SK-N-SH (cell line): Measurements from ENCODE around the gene ALKBH8. TPM values are rescaled to one million over a fixed set of nuclear protein-coding genes. Genes with fewer than 3 reads are reported as not detected.

ENCODE experiments used
- CTCF ChIA-PET: fragments of 300-600, 350-600 bp; formaldehyde crosslinking; extraction: SDS; loops from one replicate; lab custom pipeline; 2021; lab: Yijun Ruan, JAX
- POLR2A ChIA-PET: fragments of 350-600 bp; sonication (Branson Sonifier 250); formaldehyde crosslinking; extraction: SDS; loops from one replicate; lab custom pipeline; 2020; ENCODE audit warnings: antibody characterized with exemption, inconsistent platforms; lab: Yijun Ruan, JAX
- DNase-seq: peaks from one replicate; pipeline ENCODE4 v3.0.0; 2012
- H2AFZ ChIP-seq: fragments of 200-600 bp; sonication (generic); 2 replicates; pipeline ENCODE4 v1.8.1; 2016; ENCODE audit warnings: antibody characterized with exemption, mild to moderate bottlenecking, low read depth
- H3F3A ChIP-seq: fragments of 200-600 bp; sonication (generic); replicated peaks from 2 replicates; pipeline ENCODE3; 2016; ENCODE audit warnings: antibody characterized with exemption, mild to moderate bottlenecking; ENCODE audit not compliant: insufficient read depth
- H3K27ac ChIP-seq, 2 experiments: fragments of 200-500 bp in 1 of 2; fragments of 200-600 bp in 1 of 2; sonication (Bioruptor generic) in 1 of 2; sonication (generic), shearing (Covaris generic) in 1 of 2; 2 replicates each; pipeline versions ENCODE4 v1.5.1 to v1.6.1; 2014 to 2016; ENCODE audit warnings: low read depth in 2 of 2, inconsistent platforms in 1 of 2, low read length in 1 of 2, mild to moderate bottlenecking in 1 of 2, mixed read lengths in 1 of 2
- H3K27me3 ChIP-seq: fragments of 200-600 bp; sonication (generic), shearing (Covaris generic); 2 replicates; pipeline ENCODE4 v1.6.1; 2016; ENCODE audit warnings: mixed run types; ENCODE audit not compliant: insufficient read depth
- H3K36me3 ChIP-seq, 2 experiments: fragments of 200-500 bp in 1 of 2; fragments of 200-600 bp in 1 of 2; sonication (Bioruptor generic) in 1 of 2; sonication (generic) in 1 of 2; replicated peaks in 1 of 2; 2 replicates each; pipeline versions ENCODE3 to v1.5.1; 2014 to 2016; ENCODE audit warnings: low read length in 1 of 2, mild to moderate bottlenecking in 1 of 2; ENCODE audit not compliant: insufficient read depth in 2 of 2, control insufficient read depth in 1 of 2
- H3K4me1 ChIP-seq, 2 experiments: fragments of 200-500 bp in 1 of 2; fragments of 200-600 bp in 1 of 2; sonication (Bioruptor generic) in 1 of 2; sonication (generic), shearing (Covaris generic) in 1 of 2; 2 replicates each; pipeline versions ENCODE4 v1.5.1 to v1.6.1; 2014 to 2016; ENCODE audit warnings: low read depth in 1 of 2, low read length in 1 of 2, mixed run types in 1 of 2; ENCODE audit not compliant: insufficient read depth in 2 of 2, control insufficient read depth in 1 of 2
- H3K4me2 ChIP-seq: fragments of 200-600 bp; sonication (generic), shearing (Covaris generic); 2 replicates; pipeline ENCODE4 v1.6.1; 2017; ENCODE audit warnings: mixed run types
- H3K4me3 ChIP-seq, 2 experiments: fragments of 200-500 bp in 1 of 2; fragments of 200-600 bp in 1 of 2; sonication (Bioruptor generic) in 1 of 2; sonication (generic), shearing (Covaris generic) in 1 of 2; 2 replicates each; pipeline versions ENCODE4 v1.5.1 to v1.8.1; 2014 to 2016; ENCODE audit warnings: low read depth in 2 of 2, inconsistent platforms in 1 of 2, low read length in 1 of 2, mild to moderate bottlenecking in 1 of 2, mixed read lengths in 1 of 2, moderate library complexity in 1 of 2
- H3K79me2 ChIP-seq: fragments of 200-600 bp; sonication (generic); 2 replicates; pipeline ENCODE4 v1.8.1; 2017; ENCODE audit warnings: mild to moderate bottlenecking; ENCODE audit not compliant: insufficient read depth
- H3K9ac ChIP-seq: fragments of 200-600 bp; sonication (generic); 2 replicates; pipeline ENCODE4 v1.6.1; 2017; ENCODE audit warnings: mixed run types
- H3K9me2 ChIP-seq: fragments of 200-600 bp; sonication (generic); 2 replicates; pipeline ENCODE4 v1.6.1; 2017; ENCODE audit warnings: mixed run types
- H3K9me3 ChIP-seq: fragments of 200-600 bp; sonication (generic); 2 replicates; pipeline ENCODE4 v1.6.1; 2017; ENCODE audit warnings: mixed run types, mild to moderate bottlenecking, moderate library complexity
- H4K20me1 ChIP-seq: fragments of 200-600 bp; sonication (generic); 2 replicates; pipeline ENCODE4 v1.6.1; 2017; ENCODE audit warnings: mild to moderate bottlenecking, mixed run types; ENCODE audit not compliant: insufficient read depth
- CTCF ChIP-seq: fragments of 200-600 bp; sonication (generic); IDR thresholded peaks from 2 replicates; pipeline ENCODE4 v1.6.1; 2017; ENCODE audit warnings: antibody characterized with exemption, mild to moderate bottlenecking, moderate library complexity
- EP300 ChIP-seq, 2 experiments: IDR thresholded peaks; 2 replicates each; pipeline versions ENCODE4 v1.4.0 to v1.6.1; 2012; ENCODE audit warnings: borderline replicate concordance in 1 of 2, low read depth in 1 of 2, low read length in 1 of 2
- EZH2phosphoT487 ChIP-seq: fragments of 200-600 bp; sonication (generic); IDR thresholded peaks from 2 replicates; pipeline ENCODE4 v1.6.1; 2017; ENCODE audit warnings: low read depth, mixed run types, mild to moderate bottlenecking, antibody characterized with exemption, moderate library complexity, borderline replicate concordance
- FOXM1 ChIP-seq: IDR thresholded peaks from 2 replicates; pipeline ENCODE4 v1.4.0; 2012; ENCODE audit warnings: low read depth, mild to moderate bottlenecking
- GABPA ChIP-seq: IDR thresholded peaks from 2 replicates; pipeline ENCODE4 v1.4.0; 2012; ENCODE audit warnings: low read depth, mild to moderate bottlenecking
- JUND ChIP-seq: IDR thresholded peaks from 2 replicates; pipeline ENCODE4 v1.4.0; 2012
- MAX ChIP-seq: IDR thresholded peaks from 2 replicates; pipeline ENCODE4 v1.4.0; 2012; ENCODE audit warnings: low read depth
- MEF2A ChIP-seq: IDR thresholded peaks from 2 replicates; pipeline ENCODE4 v1.4.0; 2012; ENCODE audit warnings: low read depth, borderline replicate concordance
- NRF1 ChIP-seq: IDR thresholded peaks from 2 replicates; pipeline ENCODE4 v1.6.1; 2012; ENCODE audit warnings: low read depth, mild to moderate bottlenecking, low read length
- PBX3 ChIP-seq: IDR thresholded peaks from 2 replicates; pipeline ENCODE4; 2012
- RAD21 ChIP-seq: IDR thresholded peaks from 2 replicates; pipeline ENCODE4 v1.6.1; 2012; ENCODE audit warnings: mild to moderate bottlenecking, low read length
- REST ChIP-seq: IDR thresholded peaks from 2 replicates; pipeline ENCODE4 v1.6.1; 2012; ENCODE audit warnings: mild to moderate bottlenecking, low read depth, low read length, moderate library complexity
- RFX5 ChIP-seq: IDR thresholded peaks from 2 replicates; pipeline ENCODE4 v1.6.1; 2012; ENCODE audit warnings: mild to moderate bottlenecking, improper control_type of control experiment, low read length
- TAF1 ChIP-seq: IDR thresholded peaks from 2 replicates; pipeline ENCODE4 v1.6.1; 2012; ENCODE audit warnings: low read depth, mild to moderate bottlenecking, low read length, moderate library complexity, borderline replicate concordance
- TEAD4 ChIP-seq: IDR thresholded peaks from 2 replicates; pipeline ENCODE4 v1.4.0; 2012; ENCODE audit warnings: mild to moderate bottlenecking, borderline replicate concordance; ENCODE audit not compliant: insufficient read depth
- ZBTB33 ChIP-seq: IDR thresholded peaks from 2 replicates; pipeline ENCODE4 v1.4.0; 2012; ENCODE audit warnings: low read depth, borderline replicate concordance
- WGBS: methylation state at CpG from one replicate; pipeline ENCODE4 v1.1.6; 2017; ENCODE audit warnings: low lambda C conversion rate; 5-methylcytosine and 5-hydroxymethylcytosine counted together
- polyA plus RNA-seq, 3 experiments: library from polyadenylated mRNA; depleted of rRNA; stranded (reverse); fragments of >200 nt; gene quantifications; 2 replicates each; pipeline ENCODE4 v1.2.3, GENCODE V29; 2012

The ALKBH8 gene
- polyA plus RNA-seq, 1 of the 3 experiments (the other 2 are of a cell fraction), result 2.4 TPM

GRCh38 chr11:107508201-107508857 is 57.2 kb downstream of the ALKBH8 start:
- no peak for TF ChIP-seq ZBTB33
- no peak for TF ChIP-seq RAD21
- TF ChIP-seq CTCF, result no peak
- no peak for TF ChIP-seq TAF1
- no peak for TF ChIP-seq MEF2A
- no peak for TF ChIP-seq PBX3
- TF ChIP-seq JUND, result no peak
- TF ChIP-seq NRF1, result no peak
- no peak for TF ChIP-seq FOXM1
- Histone ChIP-seq H3K36me3 (peaks cover 16 to 21% of the 10 kb centered on the region in 2 experiments), H3K4me1 (no peaks in the 10 kb centered on the region; a peak in 1 of 4 replicates), H3K9me3 (no peaks in the 10 kb centered on the region), H3K4me3 (no peak overlapping the region), H3K9ac (no peak overlapping the region), H3K27ac (no peak overlapping the region), H3F3A (no peaks in the 10 kb centered on the region), H3K4me2 (no peak overlapping the region), H2AFZ (no peak overlapping the region), H3K79me2 (no peaks in the 10 kb centered on the region), H4K20me1 (no peaks in the 10 kb centered on the region), H3K27me3 (no peaks in the 10 kb centered on the region), H3K9me2 (no peaks in the 10 kb centered on the region)
- POLR2A ChIA-PET, result no interaction called here
- DNase-seq, result no peak
- 97% methylated on average over 6 of the region's 6 CpGs for WGBS
- CTCF ChIA-PET, result no interaction called here

GRCh38 chr11:107505647-107506225 is 59.8 kb downstream of the ALKBH8 start:
- no peaks in the 10 kb centered on the region for H4K20me1 ChIP-seq
- H3K27ac ChIP-seq, result peak overlapping the region; percentile 3 to 67; a peak in 3 of 4 replicates
- DNase-seq, result no peak
- no peak overlapping the region for H2AFZ ChIP-seq
- H3K4me3 ChIP-seq, result no peak overlapping the region
- H3K9me3 ChIP-seq, result no peaks in the 10 kb centered on the region
- no peaks in the 10 kb centered on the region for H3K9me2 ChIP-seq
- H3K79me2 ChIP-seq, result no peaks in the 10 kb centered on the region
- H3K36me3 ChIP-seq, result peaks cover 18 to 33% of the 10 kb centered on the region in 2 experiments
- CTCF ChIA-PET, result no interaction called here
- no peaks in the 10 kb centered on the region for H3K27me3 ChIP-seq
- no peaks in the 10 kb centered on the region for H3F3A ChIP-seq
- POLR2A ChIA-PET, result no interaction called here
- H3K9ac ChIP-seq, result no peak overlapping the region
- H3K4me1 ChIP-seq, result no peaks in the 10 kb centered on the region; a peak in 1 of 4 replicates
- no peak overlapping the region for H3K4me2 ChIP-seq
- TF ChIP-seq RFX5 (no peak), ZBTB33 (no peak), EP300 (IDR thresholded peaks at IDR 0.05; ENCODE audit: borderline replicate concordance in 1 of 2, low read depth in 1 of 2, low read length in 1 of 2) (no peak), REST (no peak), GABPA (no peak), MAX (no peak), EZH2phosphoT487 (no peak), TEAD4 (no peak)
